Endothelial cell of umbilical vein (primary cell): ENCODE results near the gene YAP1. TPM values are rescaled to one million over a fixed set of nuclear protein-coding genes. Genes with fewer than 3 reads are reported as not detected.

ENCODE experiments used
- BruUV-seq: library from RNA; stranded (reverse); fragments of 400-500 nt; replicated peaks from 2 replicates; lab custom pipeline; 2021; lab: Mats Ljungman, UMichigan
- CTCF ChIA-PET: fragments of 300-600, 350-600 bp; sonication (Branson Sonifier 250); formaldehyde crosslinking; loops from one replicate; lab custom pipeline; 2021; ENCODE audit warnings: antibody characterized with exemption, inconsistent platforms; lab: Charles Lee
- POLR2A ChIA-PET: fragments of 300-600, 350-600 bp; sonication (Branson Sonifier 250); formaldehyde crosslinking; loops from one replicate; lab custom pipeline; 2021; ENCODE audit warnings: antibody characterized with exemption, inconsistent platforms; lab: Charles Lee
- DNase-seq: peaks from one replicate; pipeline ENCODE4 v3.0.0-alpha.2; 2011; ENCODE audit warnings: low read depth, low spot score
- FAIRE-seq: peaks from 2 replicates; lab custom pipeline; 2011; peaks lifted over from hg19 to GRCh38; lab: Jason Lieb, UNC
- H2AFZ ChIP-seq: 2 replicates; pipeline ENCODE4 v1.6.0; 2012; ENCODE audit warnings: low read depth, low read length, control low read depth, inconsistent platforms
- H3K27ac ChIP-seq: 2 replicates; pipeline ENCODE4 v1.5.1; 2011; ENCODE audit warnings: low read depth, mild to moderate bottlenecking, control low read depth, low read length, moderate library complexity; ENCODE audit not compliant: insufficient read depth
- H3K27me3 ChIP-seq, 2 experiments: 2 replicates each; pipeline versions ENCODE4 v1.6.0 to v1.6.1; 2011; ENCODE audit warnings: low read length in 2 of 2, mixed read lengths in 1 of 2; ENCODE audit not compliant: control insufficient read depth in 2 of 2, insufficient read depth in 2 of 2
- H3K36me3 ChIP-seq, 2 experiments: 2 replicates in 1 of 2; 3 replicates in 1 of 2; pipeline ENCODE4 v1.5.1; 2011; ENCODE audit warnings: low read length in 2 of 2, mild to moderate bottlenecking in 1 of 2, moderate library complexity in 1 of 2; ENCODE audit not compliant: control insufficient read depth in 2 of 2, insufficient read depth in 2 of 2; ENCODE audit errors: extremely low read depth in 1 of 2
- H3K4me1 ChIP-seq: 3 replicates; pipeline ENCODE4 v1.5.1; 2011; ENCODE audit warnings: mild to moderate bottlenecking, low read length; ENCODE audit not compliant: control insufficient read depth, insufficient read depth; ENCODE audit errors: extremely low read depth
- H3K4me2 ChIP-seq: 2 replicates; pipeline ENCODE4 v1.6.1; 2011; ENCODE audit warnings: low read length, control low read depth, mixed read lengths; ENCODE audit not compliant: insufficient read depth
- H3K4me3 ChIP-seq, 3 experiments: fragments of 200-600 bp in 1 of 3; sonication (generic), shearing (Covaris generic) in 1 of 3; replicated peaks in 1 of 3; 2 replicates each; pipeline ENCODE4 v1.5.1; 2011 to 2016; ENCODE audit warnings: control low read depth in 3 of 3, low read length in 3 of 3, mild to moderate bottlenecking in 2 of 3, inconsistent platforms in 1 of 3, low read depth in 1 of 3, moderate library complexity in 1 of 3; ENCODE audit not compliant: insufficient read depth in 1 of 3
- H3K79me2 ChIP-seq: 2 replicates; pipeline ENCODE4 v1.6.0; 2012; ENCODE audit warnings: low read length, inconsistent platforms; ENCODE audit not compliant: control insufficient read depth, insufficient read depth
- H3K9ac ChIP-seq: replicated peaks from 2 replicates; pipeline ENCODE3; 2011; ENCODE audit warnings: low read length, control low read depth; ENCODE audit not compliant: insufficient read depth; ENCODE audit errors: extremely low read depth
- H3K9me1 ChIP-seq: replicated peaks from 3 replicates; pipeline ENCODE4 v1.6.0; 2011; ENCODE audit warnings: mild to moderate bottlenecking, low read length; ENCODE audit not compliant: control insufficient read depth, insufficient read depth; ENCODE audit errors: extremely low read depth
- H3K9me3 ChIP-seq: replicated peaks from 2 replicates; pipeline ENCODE4 v1.5.1; 2012; ENCODE audit warnings: low read length, inconsistent platforms; ENCODE audit not compliant: control insufficient read depth, insufficient read depth
- H4K20me1 ChIP-seq: replicated peaks from 2 replicates; pipeline ENCODE3; 2011; ENCODE audit warnings: mild to moderate bottlenecking, low read length; ENCODE audit not compliant: control insufficient read depth, insufficient read depth; ENCODE audit errors: extremely low read depth
- CTCF ChIP-seq, 2 donors: IDR thresholded peaks; 1 replicate in 1 of 2; 2 replicates in 1 of 2; pipeline ENCODE4 v1.5.1; 2011; ENCODE audit warnings: low read length in 2 of 2, mild to moderate bottlenecking in 2 of 2, moderate library complexity in 2 of 2, control low read depth in 1 of 2, inconsistent platforms in 1 of 2, low read depth in 1 of 2; ENCODE audit not compliant: insufficient read depth in 1 of 2; ENCODE audit errors: extremely low read depth in 1 of 2
- EZH2 ChIP-seq: IDR thresholded peaks from 2 replicates; pipeline ENCODE4 v1.6.1; 2012; ENCODE audit warnings: borderline replicate concordance, low read depth, mild to moderate bottlenecking, moderate library complexity, low read length, inconsistent platforms; ENCODE audit not compliant: severe bottlenecking
- FOS ChIP-seq: IDR thresholded peaks from 2 replicates; pipeline ENCODE4 v1.6.1; 2011; ENCODE audit warnings: mild to moderate bottlenecking, low read length, moderate library complexity, borderline replicate concordance; ENCODE audit not compliant: insufficient read depth
- GATA2 ChIP-seq: IDR thresholded peaks from 2 replicates; pipeline ENCODE4 v1.7.0; 2011; ENCODE audit warnings: low read depth, mild to moderate bottlenecking, moderate library complexity, mixed read lengths, low read length; ENCODE audit not compliant: insufficient read length, insufficient read depth
- JUN ChIP-seq: IDR thresholded peaks from 2 replicates; pipeline ENCODE4 v1.6.1; 2011; ENCODE audit warnings: borderline replicate concordance, low read depth; ENCODE audit not compliant: insufficient read length, insufficient read depth
- MAX ChIP-seq: IDR thresholded peaks from 2 replicates; pipeline ENCODE4 v1.6.1; 2011; ENCODE audit not compliant: insufficient read depth, insufficient read length
- MYC ChIP-seq: IDR thresholded peaks from one replicate; pipeline ENCODE4 v1.6.1; 2011; ENCODE audit warnings: mild to moderate bottlenecking, low read depth, low read length
- POLR2A ChIP-seq: IDR thresholded peaks from 2 replicates; pipeline ENCODE4 v1.6.1; 2012; ENCODE audit warnings: low read depth, mild to moderate bottlenecking, control low read depth, low read length
- POLR2AphosphoS5 ChIP-seq: IDR thresholded peaks from 2 replicates; pipeline ENCODE4 v1.6.1; 2012; ENCODE audit warnings: low read depth, mild to moderate bottlenecking, control low read depth, low read length, moderate library complexity; ENCODE audit not compliant: insufficient read depth
- dilution Hi-C: fragments of 300-500 bp; cut with MboI; formaldehyde crosslinking; loops from one replicate; pipeline ENCODE4 v1.15.0; 2019; ENCODE audit warnings: low sequenced_read_pairs; ENCODE audit not compliant: extremely low pct_ligation_motif_present
- intact Hi-C: fragments of 100-400 bp; cut with micrococcal nuclease; formaldehyde crosslinking; loops from one replicate; pipeline ENCODE4 v1.10.0; 2022
- polyA plus RNA-seq, 4 experiments: library from polyadenylated mRNA; depleted of rRNA in 3 of 4; stranded (reverse) in 3 of 4; unstranded in 1 of 4; fragments of >200 nt; gene quantifications; 2 replicates each; pipeline versions ENCODE4 v1.2.1 to v1.2.3, GENCODE V29; 2011 to 2012; ENCODE audit warnings: missing spikeins in 1 of 4
- total RNA-seq: library from RNA; stranded (reverse); gene quantifications from 2 replicates; pipeline ENCODE4 v1.2.3, GENCODE V29; 2021

YAP1 gene
- total and polyA plus RNA-seq, 2 donors (not counting 3 experiments of a cell fraction or from before 2014, with no cell fraction given): 32.6 to 48.9 TPM

DNA sequence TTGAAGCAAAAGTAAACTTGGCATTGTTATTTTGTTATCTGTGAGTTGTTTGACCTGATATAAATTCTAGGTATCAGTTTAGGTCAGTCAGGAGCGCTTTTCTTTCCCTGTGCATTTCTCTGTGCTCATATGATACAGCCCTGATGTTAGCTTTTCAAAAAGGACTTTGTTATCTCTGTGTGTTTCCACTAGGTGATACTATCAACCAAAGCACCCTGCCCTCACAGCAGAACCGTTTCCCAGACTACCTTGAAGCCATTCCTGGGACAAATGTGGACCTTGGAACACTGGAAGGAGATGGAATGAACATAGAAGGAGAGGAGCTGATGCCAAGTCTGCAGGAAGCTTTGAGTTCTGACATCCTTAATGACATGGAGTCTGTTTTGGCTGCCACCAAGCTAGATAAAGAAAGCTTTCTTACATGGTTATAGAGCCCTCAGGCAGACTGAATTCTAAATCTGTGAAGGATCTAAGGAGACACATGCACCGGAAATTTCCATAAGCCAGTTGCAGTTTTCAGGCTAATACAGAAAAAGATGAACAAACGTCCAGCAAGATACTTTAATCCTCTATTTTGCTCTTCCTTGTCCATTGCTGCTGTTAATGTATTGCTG is 119.4 kb downstream of the YAP1 start:
- H3K4me1 ChIP-seq: peaks cover 24% of the 10 kb centered on the region
- no peaks in the 10 kb centered on the region for H3K27me3 ChIP-seq
- no peak overlapping the region for H3K4me3 ChIP-seq
- no peaks in the 10 kb centered on the region for H3K9me3 ChIP-seq
- TF ChIP-seq EZH2: no peak
- no peak for TF ChIP-seq MAX
- TF ChIP-seq POLR2AphosphoS5: no peak
- TF ChIP-seq MYC: no peak
- no peak for TF ChIP-seq POLR2A
- no peak for TF ChIP-seq FOS
- no peak overlapping the region for H3K9ac ChIP-seq
- no peaks in the 10 kb centered on the region for H4K20me1 ChIP-seq
- H3K79me2 ChIP-seq: no peaks in the 10 kb centered on the region
- H2AFZ ChIP-seq: no peak overlapping the region
- POLR2A ChIA-PET: no interaction called here
- CTCF ChIA-PET: interaction anchor here (1.7 kb wide), 1 partner anchor 23 kb away, joined by 3 read pairs; no protein-coding TSS in a partner anchor
- H3K9me1 ChIP-seq: no peaks in the 10 kb centered on the region
- FAIRE-seq (no peak), DNase-seq (no peak)
- H3K4me2 ChIP-seq: no peak overlapping the region
- dilution Hi-C loops (no loop called here), intact Hi-C loops (loop anchor here (10.0 kb wide), 1 partner anchor 365 kb away; no protein-coding TSS in a partner anchor)
- H3K36me3 ChIP-seq: peaks cover 0 to 5% of the 10 kb centered on the region in 2 experiments
- no peak overlapping the region for H3K27ac ChIP-seq
- BruUV-seq: no TSS peak

DNA sequence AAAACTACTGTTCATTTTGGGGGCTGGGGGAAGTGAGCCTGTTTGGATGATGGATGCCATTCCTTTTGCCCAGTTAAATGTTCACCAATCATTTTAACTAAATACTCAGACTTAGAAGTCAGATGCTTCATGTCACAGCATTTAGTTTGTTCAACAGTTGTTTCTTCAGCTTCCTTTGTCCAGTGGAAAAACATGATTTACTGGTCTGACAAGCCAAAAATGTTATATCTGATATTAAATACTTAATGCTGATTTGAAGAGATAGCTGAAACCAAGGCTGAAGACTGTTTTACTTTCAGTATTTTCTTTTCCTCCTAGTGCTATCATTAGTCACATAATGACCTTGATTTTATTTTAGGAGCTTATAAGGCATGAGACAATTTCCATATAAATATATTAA is 119.9 kb downstream of the YAP1 start:
- Histone ChIP-seq H3K36me3 (peaks cover 0 to 5% of the 10 kb centered on the region in 2 experiments), H3K4me2 (no peak overlapping the region), H3K27me3 (no peaks in the 10 kb centered on the region), H3K9me3 (no peaks in the 10 kb centered on the region), H4K20me1 (no peaks in the 10 kb centered on the region), H3K27ac (no peak overlapping the region), H3K9ac (no peak overlapping the region), H3K4me3 (no peak overlapping the region), H2AFZ (no peak overlapping the region), H3K9me1 (no peaks in the 10 kb centered on the region), H3K4me1 (peaks cover 22% of the 10 kb centered on the region), H3K79me2 (no peaks in the 10 kb centered on the region)
- ChIA-PET POLR2A (no interaction called here), CTCF (interaction anchor here (1.3 to 1.7 kb wide), 2 partner anchors 8 to 22 kb away, joined by 3 to 4 read pairs; no protein-coding TSS in a partner anchor)
- no TSS peak for BruUV-seq
- DNase-seq: no peak
- dilution Hi-C loops (no loop called here), intact Hi-C loops (no loop called here)
- TF ChIP-seq FOS (no peak), JUN (no peak), MYC (no peak), POLR2AphosphoS5 (no peak), CTCF (IDR thresholded peaks at IDR 0.05; ENCODE audit: extremely low read depth in 1 of 2, insufficient read depth in 1 of 2, low read depth in 1 of 2, low read length in 2 of 2) (no peak), GATA2 (no peak), EZH2 (no peak), POLR2A (no peak), MAX (no peak)
- no peak for FAIRE-seq
